GM23338 (cell line): Measurements from ENCODE around the gene GPATCH8. TPM values are rescaled to one million over a fixed set of nuclear protein-coding genes. Genes with fewer than 3 reads are reported as not detected.
"Not testable (repeated sequence)": the region's sequence is repeated elsewhere in the genome, so short reads cannot be mapped to it uniquely, and the experiment has no call there.

Experiments
- ATAC-seq: fragments of 200-7000 bp; cut with Tn5 transposase; 3 replicates; pipeline ENCODE4 v1.9.1; 2020
- DNase-seq: peaks from one replicate; pipeline ENCODE4 v3.0.0-alpha.2; 2015; ENCODE audit warnings: low spot score
- H2AFZ ChIP-seq: fragments of 200-600 bp; sonication (generic); 2 replicates; pipeline ENCODE4 v1.8.0; 2016; ENCODE audit warnings: antibody characterized with exemption, mild to moderate bottlenecking, moderate library complexity
- H3F3A ChIP-seq: fragments of 200-600 bp; sonication (generic); replicated peaks from 2 replicates; pipeline ENCODE4 v1.8.0; 2017; ENCODE audit warnings: antibody characterized with exemption, mixed run types, low read depth
- H3K27ac ChIP-seq: fragments of 200-600 bp; sonication (generic); 2 replicates; pipeline ENCODE4 v1.6.1; 2016; ENCODE audit warnings: low read depth
- H3K27me3 ChIP-seq: fragments of 200-600 bp; sonication (generic); 2 replicates; pipeline ENCODE4 v1.8.0; 2016; ENCODE audit warnings: mild to moderate bottlenecking, mixed run types, moderate library complexity; ENCODE audit not compliant: insufficient read depth
- H3K36me3 ChIP-seq: fragments of 200-600 bp; sonication (generic); 2 replicates; pipeline ENCODE4 v1.8.0; 2016; ENCODE audit warnings: mild to moderate bottlenecking; ENCODE audit not compliant: insufficient read depth
- H3K4me1 ChIP-seq: fragments of 200-600 bp; sonication (generic); 2 replicates; pipeline ENCODE4 v1.8.0; 2016; ENCODE audit warnings: mild to moderate bottlenecking, moderate library complexity; ENCODE audit not compliant: insufficient read depth
- H3K4me2 ChIP-seq: fragments of 200-600 bp; sonication (generic); 2 replicates; pipeline ENCODE4 v1.7.1; 2017; ENCODE audit warnings: mixed run types
- H3K4me3 ChIP-seq: fragments of 200-600 bp; sonication (generic); 2 replicates; pipeline ENCODE4 v1.6.1; 2016; ENCODE audit warnings: mixed run types
- H3K79me2 ChIP-seq: fragments of 200-600 bp; sonication (generic); replicated peaks from 2 replicates; pipeline ENCODE4 v1.8.0; 2017; ENCODE audit warnings: mild to moderate bottlenecking; ENCODE audit not compliant: insufficient read depth
- H3K9me2 ChIP-seq: fragments of 200-600 bp; sonication (generic); 2 replicates; pipeline ENCODE4 v1.8.0; 2017; ENCODE audit not compliant: insufficient read depth
- H4K20me1 ChIP-seq: fragments of 200-600 bp; sonication (generic); replicated peaks from 2 replicates; pipeline ENCODE4 v1.8.0; 2017; ENCODE audit warnings: mild to moderate bottlenecking; ENCODE audit not compliant: insufficient read depth
- H3K27ac Mint-ChIP-seq: 2 replicates; pipeline ENCODE4 v1.8.0; 2020; ENCODE audit warnings: inconsistent platforms, mild to moderate bottlenecking, moderate library complexity, mixed read lengths
- H3K27me3 Mint-ChIP-seq: 3 replicates; pipeline ENCODE4 v1.8.0; 2022; ENCODE audit warnings: low read depth, mild to moderate bottlenecking, moderate library complexity, mixed read lengths, inconsistent platforms; ENCODE audit not compliant: insufficient read depth, poor library complexity
- H3K36me3 Mint-ChIP-seq: 3 replicates; pipeline ENCODE4 v1.8.0; 2021; ENCODE audit warnings: low read depth, mild to moderate bottlenecking, inconsistent platforms, moderate library complexity, mixed read lengths
- H3K4me1 Mint-ChIP-seq: 3 replicates; pipeline ENCODE4 v1.8.0; 2020; ENCODE audit warnings: mild to moderate bottlenecking, inconsistent platforms, mixed read lengths
- H3K4me3 Mint-ChIP-seq: 3 replicates; pipeline ENCODE4 v1.8.0; 2021; ENCODE audit warnings: moderate library complexity, mild to moderate bottlenecking, inconsistent platforms, mixed read lengths
- H3K9me3 Mint-ChIP-seq: 3 replicates; pipeline ENCODE4 v1.8.0; 2020; ENCODE audit warnings: moderate library complexity, mild to moderate bottlenecking, inconsistent platforms, mixed read lengths
- CTCF ChIP-seq, 2 experiments: fragments of 200-600 bp in 1 of 2; sonication (generic) in 1 of 2; conservative IDR thresholded peaks; 2 replicates each; pipeline versions ENCODE4 v1.5.1 to v1.6.1; 2016 to 2017; ENCODE audit warnings: antibody characterized with exemption in 2 of 2, low read depth in 2 of 2, mild to moderate bottlenecking in 2 of 2, moderate library complexity in 1 of 2
- EZH2 ChIP-seq: fragments of 200-600 bp; sonication (generic); IDR thresholded peaks from one replicate; pipeline ENCODE4 v1.8.0; 2017; ENCODE audit warnings: antibody characterized with exemption, mild to moderate bottlenecking, low read depth; ENCODE audit not compliant: unreplicated experiment
- NANOG ChIP-seq: IDR thresholded peaks from 2 replicates; pipeline ENCODE4 v1.6.1; 2016; ENCODE audit warnings: antibody characterized with exemption, borderline replicate concordance
- POLR2AphosphoS5 ChIP-seq: IDR thresholded peaks from 2 replicates; pipeline ENCODE4 v1.6.1; 2016; ENCODE audit warnings: antibody characterized with exemption, low read depth
- REST ChIP-seq: IDR thresholded peaks from one replicate; pipeline ENCODE4 v1.6.1; 2018; ENCODE audit warnings: antibody characterized with exemption; ENCODE audit not compliant: unreplicated experiment
- STAT1 ChIP-seq: IDR thresholded peaks from one replicate; pipeline ENCODE4 v1.6.1; 2016; ENCODE audit warnings: antibody characterized with exemption; ENCODE audit not compliant: unreplicated experiment
- polyA plus RNA-seq: library from polyadenylated mRNA; unstranded; fragments of >200 nt; fragmentation: Nextera tagmentation; extraction: Ambion mirVana; gene quantifications from 2 replicates; pipeline ENCODE4 v1.2.1, GENCODE V29; 2016
- total RNA-seq: library from RNA; depleted of rRNA; stranded (reverse); fragments of >200 nt; shearing (Covaris generic); gene quantifications from 2 replicates; pipeline ENCODE4 v1.2.3, GENCODE V29; 2014

The GPATCH8 gene
- total and polyA plus RNA-seq, 2 experiments from 2014 or later: 44.4 to 76.5 TPM

GRCh38 chr17:44518032-44518431 is 14.8 kb upstream of the GPATCH8 start (continued):
- TF ChIP-seq NANOG (no peak), REST (no peak), STAT1 (no peak), EZH2 (no peak)

GRCh38 chr17:44511241-44512134 is 8.3 kb upstream of the GPATCH8 start:
- Histone ChIP-seq H3K27ac (peak overlapping the region; percentile 78), H2AFZ (0 out of 2 replicates have a peak overlapping the region, but pooled peaks have one; percentile 4)
- H3K4me1 Mint-ChIP-seq: peaks cover 15% of the 10 kb centered on the region

GRCh38 chr17:44506939-44507604 is 3.9 kb upstream of the GPATCH8 start:
- H3K27ac Mint-ChIP-seq, H3K9me3 Mint-ChIP-seq, H2AFZ ChIP-seq: not testable (repeated sequence)

More at GRCh38 chr17:44511241-44512134, 8.3 kb upstream of the GPATCH8 start:
- H3K36me3 ChIP-seq, H3K36me3 Mint-ChIP-seq, H3K27me3 ChIP-seq, H3K9me3 Mint-ChIP-seq, H3K4me1 ChIP-seq, H3K79me2 ChIP-seq, H4K20me1 ChIP-seq, H3K9me2 ChIP-seq: not testable (repeated sequence)
- H3K4me3 Mint-ChIP-seq: peak overlapping the region; percentile 63
- peaks cover 22% of the 10 kb centered on the region for H3K27me3 Mint-ChIP-seq
- Histone ChIP-seq H3K4me3 (peak overlapping the region; percentile 8), H3F3A (peaks cover 13% of the 10 kb centered on the region), H3K4me2 (peak overlapping the region; percentile 60)
- TF ChIP-seq CTCF (conservative IDR thresholded peaks at IDR 0.05; ENCODE audit: low read depth in 2 of 2) (peak; percentile 38 to 43; a peak in 3 of 4 replicates), POLR2AphosphoS5 (peak; percentile 70)
- DNase-seq (peak; percentile 96), ATAC-seq (peak; percentile 93)
- peak overlapping the region; percentile 97 for H3K27ac Mint-ChIP-seq

More at GRCh38 chr17:44506939-44507604, 3.9 kb upstream of the GPATCH8 start:
- Mint-ChIP-seq H3K27me3 (peaks cover 19% of the 10 kb centered on the region), H3K4me1 (peaks cover 12% of the 10 kb centered on the region)
- H3K4me2 ChIP-seq, H3K4me1 ChIP-seq, H3K4me3 Mint-ChIP-seq, H3K36me3 Mint-ChIP-seq, H4K20me1 ChIP-seq, H3K79me2 ChIP-seq, ATAC-seq, H3K27me3 ChIP-seq, H3K36me3 ChIP-seq, DNase-seq, H3K9me2 ChIP-seq, H3K4me3 ChIP-seq, H3K27ac ChIP-seq: not testable (repeated sequence)
- H3F3A ChIP-seq: peaks cover 15% of the 10 kb centered on the region
